Fibroblast of lung (primary cell): ENCODE measurements around the gene DCLRE1B.

Source experiments
- CTCF ChIP-seq, 2 donors: IDR thresholded peaks in 1 of 2; conservative IDR thresholded peaks in 1 of 2; 1 replicate in 1 of 2; 2 replicates in 1 of 2; pipeline ENCODE4 v1.5.1; 2011 to 2012; ENCODE audit warnings: low read length in 2 of 2, control low read depth in 1 of 2, inconsistent platforms in 1 of 2, low read depth in 1 of 2, mild to moderate bottlenecking in 1 of 2
- EZH2 ChIP-seq: IDR thresholded peaks from 2 replicates; pipeline ENCODE4 v1.5.1; 2012; ENCODE audit warnings: low read length, control low read depth, mild to moderate bottlenecking; ENCODE audit errors: missing control alignments

GRCh38 chr1:113924473-113924872, 19.3 kb downstream of the DCLRE1B start:
- TF ChIP-seq CTCF (conservative IDR thresholded peaks at IDR 0.05 in 1 of 2, IDR thresholded peaks at IDR 0.05 in 1 of 2; ENCODE audit: low read depth in 1 of 2, low read length in 2 of 2) (no peak), EZH2 (no peak)
